ENCODE measurements around the gene RNASE7.
"Not testable (repeated sequence)": the region's sequence is repeated elsewhere in the genome, so short reads cannot be mapped to it uniquely, and the experiment has no call there.

RNASE7 gene, protein sequence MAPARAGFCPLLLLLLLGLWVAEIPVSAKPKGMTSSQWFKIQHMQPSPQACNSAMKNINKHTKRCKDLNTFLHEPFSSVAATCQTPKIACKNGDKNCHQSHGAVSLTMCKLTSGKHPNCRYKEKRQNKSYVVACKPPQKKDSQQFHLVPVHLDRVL

GRCh38 chr14:21041676-21042433 is at the start of gene RNASE7:
Gene RNASE7, plus strand, starts transcription at chr14:21042362. Its CDS starts 631 bp downstream, at chr14:21042993.
- DNase-seq (ENCODE audit: low read depth): no peak

DNA sequence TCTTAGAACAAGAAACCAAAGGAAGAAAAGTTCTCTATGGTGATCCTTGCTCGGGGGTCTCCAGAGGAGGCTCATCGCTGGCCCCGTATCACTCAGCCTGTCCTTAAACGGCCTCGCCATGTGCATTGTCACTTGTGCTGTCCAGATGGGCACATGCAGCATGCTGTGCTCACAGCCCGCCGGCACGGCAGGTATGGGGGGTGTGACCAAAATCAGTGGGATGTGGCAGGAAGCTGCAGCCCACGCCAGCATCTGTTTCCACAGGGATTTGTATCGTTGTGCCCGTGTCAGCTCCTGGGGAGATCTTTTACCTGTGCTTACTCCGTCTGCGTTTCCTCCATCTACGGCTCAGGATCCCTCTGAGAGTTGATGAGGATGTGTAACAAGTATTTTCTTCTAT is 45.6 kb upstream of the RNASE7 start:
- DNase-seq (ENCODE audit: low read depth): no peak

DNA sequence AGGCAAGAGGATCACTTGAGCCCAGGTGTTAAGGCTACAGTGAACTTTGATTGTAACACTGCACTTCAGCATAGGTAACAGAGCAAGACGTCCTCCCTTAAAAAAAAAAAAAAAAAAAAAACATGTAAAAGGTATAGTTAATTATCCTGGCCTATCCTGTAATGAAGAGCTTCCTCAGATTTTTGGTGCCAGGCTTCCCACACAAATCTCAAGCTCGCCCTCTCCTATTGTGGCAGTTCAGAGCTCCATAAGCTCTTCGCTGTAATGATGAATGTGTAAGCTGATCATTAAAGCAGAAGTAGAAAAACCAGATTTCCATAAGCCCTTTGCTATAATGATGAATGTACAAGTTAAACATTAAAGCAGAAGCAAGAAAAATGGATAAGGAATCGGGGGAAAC is 45.0 kb upstream of the RNASE7 start:
- no peak for DNase-seq (ENCODE audit: low read depth)

- no peak for DNase-seq (ENCODE audit: low read depth)
These were observed 44.6 kb upstream of the RNASE7 start for GRCh38 chr14:20997564-20997963.

DNA sequence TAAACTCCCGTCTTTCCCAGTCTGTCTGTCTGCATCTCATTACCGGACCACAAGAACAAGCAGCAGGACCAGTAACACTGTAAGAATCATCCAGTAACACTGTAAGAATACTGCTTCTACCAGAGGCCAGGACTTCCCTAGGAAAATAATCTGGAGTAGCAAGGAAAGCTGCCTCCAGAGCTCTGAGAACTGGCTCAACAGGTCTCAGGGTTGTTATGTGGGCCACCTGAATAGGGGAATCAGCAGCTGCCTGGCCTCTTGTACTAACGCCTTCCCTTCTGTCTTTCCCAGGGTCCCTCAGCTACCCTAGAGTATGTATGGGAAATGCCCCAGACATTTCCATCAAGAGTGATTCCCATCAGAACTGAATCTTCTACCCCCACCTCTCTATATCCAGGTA is 44.0 kb upstream of the RNASE7 start:
- no peak for DNase-seq (ENCODE audit: low read depth)

- DNase-seq (ENCODE audit: low read depth): no peak
These were observed 43.3 kb upstream of the RNASE7 start, which contains the start of gene SLC39A2 for GRCh38 chr14:20998674-20999366. Gene SLC39A2, plus strand, starts transcription at chr14:20999293. Its CDS starts 154 bp downstream, at chr14:20999447.

GRCh38 chr14:20999591-20999990 is 42.6 kb upstream of the RNASE7 start:
- DNase-seq (ENCODE audit: low read depth): no peak

DNA sequence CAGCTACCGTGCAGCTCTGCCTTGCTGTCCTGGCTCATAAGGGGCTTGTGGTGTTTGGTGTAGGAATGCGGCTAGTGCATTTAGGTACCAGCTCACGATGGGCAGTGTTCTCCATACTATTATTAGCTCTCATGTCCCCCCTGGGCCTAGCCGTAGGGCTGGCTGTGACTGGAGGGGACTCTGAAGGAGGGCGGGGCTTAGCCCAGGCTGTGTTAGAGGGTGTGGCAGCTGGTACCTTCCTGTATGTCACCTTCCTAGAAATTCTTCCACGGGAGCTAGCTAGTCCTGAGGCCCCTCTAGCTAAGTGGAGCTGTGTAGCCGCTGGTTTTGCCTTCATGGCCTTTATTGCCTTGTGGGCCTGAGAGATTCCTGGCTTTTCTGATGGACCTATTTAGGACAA is 40.9 kb upstream of the RNASE7 start:
- no peak for DNase-seq (ENCODE audit: low read depth)

GRCh38 chr14:21003788-21004346 is 38.3 kb upstream of the RNASE7 start:
- DNase-seq (ENCODE audit: low read depth): no peak

DNA sequence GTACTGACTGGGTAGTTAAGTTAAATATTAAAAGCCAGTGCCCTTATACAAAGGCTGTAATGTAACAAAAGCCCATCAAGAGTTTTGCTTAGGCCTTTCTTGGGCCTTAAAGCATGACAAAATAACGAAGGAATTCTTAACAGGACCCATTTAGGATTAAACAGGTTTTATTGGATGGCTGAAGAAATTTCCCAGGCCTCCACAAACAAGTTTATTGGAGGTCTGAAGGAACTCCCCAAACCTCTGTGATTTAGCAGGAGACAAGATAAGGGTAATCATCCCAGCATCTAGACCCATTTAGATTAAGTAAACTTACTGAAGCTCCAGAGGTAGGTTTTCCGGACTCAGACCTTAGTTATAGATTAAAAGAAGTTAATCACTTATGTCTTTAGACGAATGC is 32.4 kb upstream of the RNASE7 start:
- not testable (repeated sequence) for DNase-seq (ENCODE audit: low read depth)

GRCh38 chr14:21011136-21011535 is 31.0 kb upstream of the RNASE7 start:
- no peak for DNase-seq (ENCODE audit: low read depth)

- DNase-seq (ENCODE audit: low read depth): peak; percentile 48
These were observed 27.4 kb upstream of the RNASE7 start for GRCh38 chr14:21014761-21015190.

- DNase-seq (ENCODE audit: low read depth): no peak
These were observed 26.9 kb upstream of the RNASE7 start for GRCh38 chr14:21015312-21015711.

DNA sequence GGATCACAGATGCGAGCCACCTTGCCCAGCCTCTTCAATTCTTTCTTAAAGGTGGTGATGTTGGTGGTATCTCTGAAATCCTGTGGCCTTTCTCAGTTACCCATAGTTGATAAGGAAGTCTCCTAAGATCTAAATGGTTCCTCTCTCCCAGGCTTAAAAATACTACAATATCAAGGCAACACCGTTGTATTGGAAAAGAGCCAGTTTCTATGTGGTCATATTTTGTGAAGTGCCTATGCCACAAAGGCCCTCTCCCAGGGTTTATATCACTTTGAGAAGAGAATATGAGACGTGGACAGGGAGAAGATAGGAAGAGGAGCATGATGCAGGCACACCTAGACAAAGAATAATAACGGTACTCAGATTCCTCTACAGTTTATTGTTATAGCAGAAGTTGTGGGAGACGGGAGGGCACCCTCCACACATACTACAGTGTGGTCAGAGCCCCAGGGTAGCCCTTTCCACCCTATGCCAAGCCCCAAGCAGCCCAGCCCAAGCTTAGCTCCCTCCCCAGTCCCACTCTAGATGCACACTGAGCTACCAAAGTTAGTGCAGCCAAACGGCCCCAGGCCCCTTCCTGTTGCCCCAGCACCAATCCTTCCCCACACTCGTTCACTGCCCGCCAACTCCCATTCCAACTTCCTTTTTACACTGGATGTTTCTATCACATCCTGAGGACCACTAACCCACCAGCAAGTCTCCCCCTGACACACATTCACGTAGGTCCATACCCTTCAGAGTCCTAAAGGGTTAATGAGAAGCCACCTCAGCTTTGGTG is 25.6 kb upstream of the RNASE7 start:
- DNase-seq (ENCODE audit: low read depth): no peak

GRCh38 chr14:21017528-21018245 is 24.5 kb upstream of the RNASE7 start:
- no peak for DNase-seq (ENCODE audit: low read depth)

DNA sequence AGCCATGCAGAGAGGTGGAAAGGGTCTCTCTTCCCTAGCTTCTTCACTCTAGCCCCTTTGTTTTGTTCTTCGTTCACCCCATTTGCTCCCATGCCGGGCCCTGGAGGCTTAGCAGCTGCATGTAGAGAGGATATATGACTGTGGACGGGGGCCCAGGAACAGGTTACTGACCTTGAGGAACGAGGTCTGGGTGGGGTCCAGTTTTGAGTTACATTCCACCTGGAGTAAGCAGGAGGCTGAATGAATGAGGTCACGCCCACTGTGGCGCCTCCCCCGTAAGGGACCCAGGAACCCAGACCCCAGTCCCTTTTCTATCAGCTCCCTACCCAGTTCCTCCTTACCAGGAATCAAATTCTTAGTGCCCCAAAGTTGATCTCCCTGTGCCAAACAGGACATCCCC is 23.9 kb upstream of the RNASE7 start:
- DNase-seq (ENCODE audit: low read depth): no peak

DNA sequence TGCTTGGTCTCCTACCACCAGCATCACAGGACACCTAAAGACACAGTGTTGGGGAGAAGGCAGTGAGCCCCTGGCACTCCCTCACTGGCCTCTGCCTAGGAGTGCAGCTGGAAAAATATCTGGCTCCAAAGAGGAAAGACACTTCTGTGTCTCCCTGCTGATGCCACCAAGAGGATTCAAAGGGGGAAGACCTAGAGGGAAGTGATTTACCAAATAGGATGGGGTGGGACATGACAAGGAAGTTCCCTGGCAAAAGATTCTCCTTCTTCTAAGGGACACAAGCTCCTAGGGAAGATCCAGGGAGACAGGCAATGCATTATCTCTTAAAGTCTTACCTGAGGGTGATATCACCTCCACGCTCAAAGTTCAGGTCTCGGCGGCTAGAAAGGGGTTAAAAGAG is 23.4 kb upstream of the RNASE7 start:
- DNase-seq (ENCODE audit: low read depth): no peak

GRCh38 chr14:21019366-21019765 is 22.8 kb upstream of the RNASE7 start:
- DNase-seq (ENCODE audit: low read depth): no peak

GRCh38 chr14:21020977-21021545 is 21.1 kb upstream of the RNASE7 start:
- no peak for DNase-seq (ENCODE audit: low read depth)

GRCh38 chr14:21022686-21023085 is 19.5 kb upstream of the RNASE7 start:
- DNase-seq (ENCODE audit: low read depth): no peak

- DNase-seq (ENCODE audit: low read depth): no peak
These were observed 19.0 kb upstream of the RNASE7 start for GRCh38 chr14:21023174-21023573.
